Mesothelial cell of epicardium (in vitro differentiated cells): ENCODE measurements around the gene CNTNAP5. TPM values are rescaled to one million over a fixed set of nuclear protein-coding genes. Genes with fewer than 3 reads are reported as not detected.

ENCODE experiments used
- DNase-seq, 2 experiments: peaks; one replicate each; pipeline ENCODE4 v3.0.0; 2021; ENCODE audit warnings: low spot score in 2 of 2; ENCODE audit not compliant: unreplicated experiment in 2 of 2
- H3K27ac Mint-ChIP-seq: 2 replicates; pipeline ENCODE4 v1.8.0; 2021; ENCODE audit warnings: mixed read lengths
- H3K27me3 Mint-ChIP-seq: 2 replicates; pipeline ENCODE4 v1.8.0; 2021; ENCODE audit warnings: low read depth, mixed read lengths
- H3K36me3 Mint-ChIP-seq: 2 replicates; pipeline ENCODE4 v1.8.0; 2021; ENCODE audit warnings: mixed read lengths
- H3K4me1 Mint-ChIP-seq: 2 replicates; pipeline ENCODE4 v1.8.0; 2021; ENCODE audit warnings: mixed read lengths
- H3K4me3 Mint-ChIP-seq: 2 replicates; pipeline ENCODE4 v1.8.0; 2021; ENCODE audit warnings: mild to moderate bottlenecking, moderate library complexity, mixed read lengths
- H3K9me3 Mint-ChIP-seq: 2 replicates; pipeline ENCODE4 v1.8.0; 2021; ENCODE audit warnings: mixed read lengths
- total RNA-seq: library from RNA; stranded (reverse); gene quantifications from 3 replicates; pipeline ENCODE4 v1.2.1, GENCODE V29; 2021
- TF ChIP-seq, protein P1 (sequence below): fragments of 200-600 bp; sonication (generic); IDR thresholded peaks from one replicate; pipeline ENCODE4 v1.5.0; 2021; ENCODE audit warnings: antibody characterized with exemption; ENCODE audit not compliant: unreplicated experiment

CNTNAP5 gene
- total RNA-seq, 1 donor from 2014 or later = 0.22 TPM

- DNase-seq = no peak
- Mint-ChIP-seq H3K4me3 (no peak overlapping the region), H3K4me1 (no peaks in the 10 kb centered on the region), H3K36me3 (no peaks in the 10 kb centered on the region), H3K9me3 (no peaks in the 10 kb centered on the region), H3K27ac (no peak overlapping the region), H3K27me3 (peaks cover 4% of the 10 kb centered on the region)
- TF ChIP-seq, protein P1, sequence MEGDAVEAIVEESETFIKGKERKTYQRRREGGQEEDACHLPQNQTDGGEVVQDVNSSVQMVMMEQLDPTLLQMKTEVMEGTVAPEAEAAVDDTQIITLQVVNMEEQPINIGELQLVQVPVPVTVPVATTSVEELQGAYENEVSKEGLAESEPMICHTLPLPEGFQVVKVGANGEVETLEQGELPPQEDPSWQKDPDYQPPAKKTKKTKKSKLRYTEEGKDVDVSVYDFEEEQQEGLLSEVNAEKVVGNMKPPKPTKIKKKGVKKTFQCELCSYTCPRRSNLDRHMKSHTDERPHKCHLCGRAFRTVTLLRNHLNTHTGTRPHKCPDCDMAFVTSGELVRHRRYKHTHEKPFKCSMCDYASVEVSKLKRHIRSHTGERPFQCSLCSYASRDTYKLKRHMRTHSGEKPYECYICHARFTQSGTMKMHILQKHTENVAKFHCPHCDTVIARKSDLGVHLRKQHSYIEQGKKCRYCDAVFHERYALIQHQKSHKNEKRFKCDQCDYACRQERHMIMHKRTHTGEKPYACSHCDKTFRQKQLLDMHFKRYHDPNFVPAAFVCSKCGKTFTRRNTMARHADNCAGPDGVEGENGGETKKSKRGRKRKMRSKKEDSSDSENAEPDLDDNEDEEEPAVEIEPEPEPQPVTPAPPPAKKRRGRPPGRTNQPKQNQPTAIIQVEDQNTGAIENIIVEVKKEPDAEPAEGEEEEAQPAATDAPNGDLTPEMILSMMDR = no peak
Measured at GRCh38 chr2:124763611-124764010, 738.5 kb downstream of the CNTNAP5 start.

- TF ChIP-seq, protein P1 = no peak
- Mint-ChIP-seq H3K4me1 (no peaks in the 10 kb centered on the region), H3K27me3 (peaks cover 2% of the 10 kb centered on the region), H3K9me3 (no peaks in the 10 kb centered on the region), H3K27ac (no peak overlapping the region), H3K4me3 (no peak overlapping the region), H3K36me3 (no peaks in the 10 kb centered on the region)
- no peak for DNase-seq
Measured at GRCh38 chr2:124774781-124775180, 749.7 kb downstream of the CNTNAP5 start.

- Mint-ChIP-seq H3K27me3 (peaks cover 2% of the 10 kb centered on the region), H3K36me3 (no peaks in the 10 kb centered on the region), H3K4me3 (no peak overlapping the region), H3K4me1 (no peaks in the 10 kb centered on the region), H3K27ac (no peak overlapping the region), H3K9me3 (no peaks in the 10 kb centered on the region)
- DNase-seq = no peak
- TF ChIP-seq, protein P1 = no peak
Measured at GRCh38 chr2:124776332-124776731, 751.2 kb downstream of the CNTNAP5 start.

DNA sequence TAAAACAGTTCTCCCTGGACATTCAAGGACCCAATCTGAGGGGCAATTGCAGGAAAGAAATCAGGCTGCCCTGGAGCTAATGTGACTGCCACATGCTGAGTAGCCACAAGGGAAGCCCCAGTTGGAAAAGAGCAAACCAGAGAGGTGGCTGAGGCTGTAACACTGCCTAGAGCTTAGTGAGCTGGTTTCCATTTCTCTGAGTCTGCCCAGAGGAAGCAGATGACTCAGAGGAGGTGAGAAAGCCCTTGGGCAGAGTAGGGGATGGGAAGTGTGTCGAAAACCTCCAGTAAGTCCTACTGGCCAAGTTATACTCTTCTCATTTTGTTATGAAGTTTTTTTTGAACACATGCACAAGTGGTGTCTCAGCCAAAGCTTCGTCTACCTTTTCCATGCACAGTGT is 753.0 kb downstream of the CNTNAP5 start:
- no peaks in the 10 kb centered on the region for H3K9me3 Mint-ChIP-seq
- DNase-seq = no peak
- H3K4me1 Mint-ChIP-seq = no peaks in the 10 kb centered on the region
- no peak overlapping the region for H3K27ac Mint-ChIP-seq
- H3K4me3 Mint-ChIP-seq = no peak overlapping the region
- peaks cover 2% of the 10 kb centered on the region for H3K27me3 Mint-ChIP-seq
- no peaks in the 10 kb centered on the region for H3K36me3 Mint-ChIP-seq
- TF ChIP-seq, protein P1 = no peak

GRCh38 chr2:124796647-124797046 is 771.6 kb downstream of the CNTNAP5 start:
- DNase-seq = no peak
- no peaks in the 10 kb centered on the region for H3K36me3 Mint-ChIP-seq
- H3K9me3 Mint-ChIP-seq = no peaks in the 10 kb centered on the region
- TF ChIP-seq, protein P1 = no peak
- peaks cover 4% of the 10 kb centered on the region for H3K27me3 Mint-ChIP-seq
- peaks cover 15% of the 10 kb centered on the region for H3K4me1 Mint-ChIP-seq
- H3K4me3 Mint-ChIP-seq = no peak overlapping the region
- no peak overlapping the region for H3K27ac Mint-ChIP-seq

GRCh38 chr2:124797049-124797448 is 772.0 kb downstream of the CNTNAP5 start:
- Mint-ChIP-seq H3K27ac (no peak overlapping the region), H3K9me3 (no peaks in the 10 kb centered on the region), H3K36me3 (no peaks in the 10 kb centered on the region), H3K4me1 (peaks cover 16% of the 10 kb centered on the region), H3K4me3 (no peak overlapping the region), H3K27me3 (peaks cover 4% of the 10 kb centered on the region)
- no peak for DNase-seq
- TF ChIP-seq, protein P1 = no peak
